ENCODE measurements around the gene KARS1.

Gene KARS1

DNA sequence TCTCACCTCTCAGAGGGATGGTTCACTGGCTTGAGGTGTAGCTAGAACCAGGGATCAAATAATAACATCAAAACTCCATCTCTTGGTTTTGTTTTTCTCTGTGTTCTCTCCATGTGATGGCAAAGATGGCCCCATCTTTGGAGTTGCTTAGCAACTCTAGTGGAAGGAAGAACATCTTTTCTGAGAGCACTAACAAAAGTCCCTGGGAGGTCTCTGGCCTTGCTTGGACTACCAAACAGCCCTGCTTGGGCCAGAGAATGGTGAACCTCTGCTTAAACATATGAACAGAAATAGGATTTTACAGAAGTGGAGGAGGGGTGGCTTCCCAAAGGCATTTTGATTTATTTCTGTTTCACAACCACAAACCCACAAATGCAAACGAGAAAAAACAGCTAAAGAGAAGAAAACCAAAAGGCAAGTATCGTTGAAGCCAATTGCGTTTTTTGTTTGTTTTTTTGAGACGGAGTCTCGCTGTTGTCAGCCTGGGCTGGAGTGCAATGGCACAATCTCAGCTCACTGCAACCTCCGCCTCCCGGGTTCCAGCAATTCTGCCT lies 68.1 kb downstream of the KARS1 start:
- no peak for DNase-seq (ENCODE audit: low spot score)

DNA sequence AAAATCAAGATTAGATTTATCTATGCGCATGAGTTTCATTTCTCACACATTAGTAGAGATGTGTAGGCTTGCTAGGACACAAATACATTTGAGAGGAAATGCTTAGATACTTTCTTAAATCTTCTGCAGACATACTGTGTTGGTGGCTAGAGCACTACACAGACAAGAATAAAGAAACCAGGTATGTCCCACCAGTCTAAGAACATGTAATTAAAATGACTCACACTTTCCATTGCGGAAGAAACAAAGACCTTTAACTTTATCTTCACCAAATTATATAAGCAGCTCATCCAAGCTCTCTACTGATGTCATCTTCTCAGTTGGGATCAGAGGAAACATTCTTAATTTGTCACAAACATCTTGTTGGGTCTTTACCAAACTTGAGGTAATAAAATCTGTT lies 68.7 kb downstream of the KARS1 start:
- DNase-seq (ENCODE audit: low spot score), result no peak

DNA sequence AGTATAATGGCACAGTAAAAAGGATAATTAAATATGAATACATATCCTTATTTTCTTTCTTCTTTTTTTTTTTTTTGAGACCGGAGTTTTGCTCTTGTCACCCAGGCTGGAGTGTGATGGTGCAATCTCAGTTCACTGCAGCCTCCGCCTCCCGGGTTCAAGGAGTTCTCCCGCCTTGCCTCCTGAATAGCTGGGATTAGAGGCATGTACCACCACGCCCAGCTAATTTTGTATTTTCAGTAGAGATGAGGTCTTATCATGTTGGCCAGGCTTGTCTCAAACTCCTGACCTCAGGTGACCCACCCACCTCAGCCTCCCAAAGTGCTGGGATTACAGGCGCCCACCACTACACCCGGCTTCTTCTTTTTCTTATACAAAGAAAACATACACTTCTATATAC lies 69.3 kb downstream of the KARS1 start:
- DNase-seq (ENCODE audit: low spot score), result no peak
